ENCODE data around the gene MEI4. TPM values are rescaled to one million over a fixed set of nuclear protein-coding genes. Genes with fewer than 3 reads are reported as not detected.

MEI4 gene
- not detected for total RNA-seq

GRCh38 chr6:77652739-77653138, at the start of gene MEI4:
MEI4 (plus strand) TSS chr6:77653039; CDS start chr6:77690672, 37,633 bp downstream.
- H3K9me3 Mint-ChIP-seq, result no peaks in the 10 kb centered on the region
- no peak for DNase-seq
- H3K36me3 Mint-ChIP-seq (ENCODE audit: insufficient read depth), result no peaks in the 10 kb centered on the region
- ATAC-seq, result no peak
- H3K4me3 Mint-ChIP-seq, result no peak within 1 kb of the TSS
- H3K4me1 Mint-ChIP-seq (ENCODE audit: low read depth), result peaks cover 1% of the 10 kb centered on the region
- peaks cover 8% of the 10 kb centered on the region for H3K27me3 Mint-ChIP-seq (ENCODE audit: low read depth)

- H3K9me3 Mint-ChIP-seq, result peaks cover 15% of the 10 kb centered on the region
- H3K4me1 Mint-ChIP-seq (ENCODE audit: low read depth), result no peaks in the 10 kb centered on the region
- H3K27me3 Mint-ChIP-seq (ENCODE audit: low read depth), result no peaks in the 10 kb centered on the region
- H3K4me3 Mint-ChIP-seq, result no peak overlapping the region
- no peak for ATAC-seq
- DNase-seq, result no peak
- no peaks in the 10 kb centered on the region for H3K36me3 Mint-ChIP-seq (ENCODE audit: insufficient read depth)
Measured at GRCh38 chr6:77604476-77604875, 48.4 kb upstream of the MEI4 start.

- no peaks in the 10 kb centered on the region for H3K36me3 Mint-ChIP-seq (ENCODE audit: insufficient read depth)
- ATAC-seq (no peak), DNase-seq (no peak)
- H3K9me3 Mint-ChIP-seq, result peaks cover 8% of the 10 kb centered on the region
- no peaks in the 10 kb centered on the region for H3K4me1 Mint-ChIP-seq (ENCODE audit: low read depth)
- H3K27me3 Mint-ChIP-seq (ENCODE audit: low read depth), result no peaks in the 10 kb centered on the region
- H3K4me3 Mint-ChIP-seq, result no peak overlapping the region
Measured at GRCh38 chr6:77607004-77607403, 45.8 kb upstream of the MEI4 start.

GRCh38 chr6:77609106-77609505, 43.7 kb upstream of the MEI4 start:
- Mint-ChIP-seq H3K4me3 (no peak overlapping the region), H3K36me3 (ENCODE audit: insufficient read depth) (no peaks in the 10 kb centered on the region)
- ATAC-seq, result no peak

GRCh38 chr6:77619114-77619513, 33.7 kb upstream of the MEI4 start:
- no peaks in the 10 kb centered on the region for H3K9me3 Mint-ChIP-seq
- no peaks in the 10 kb centered on the region for H3K4me1 Mint-ChIP-seq (ENCODE audit: low read depth)
- H3K36me3 Mint-ChIP-seq (ENCODE audit: insufficient read depth), result no peaks in the 10 kb centered on the region
- H3K27me3 Mint-ChIP-seq (ENCODE audit: low read depth), result no peaks in the 10 kb centered on the region
- ATAC-seq (no peak), DNase-seq (no peak)
- no peak overlapping the region for H3K4me3 Mint-ChIP-seq

More at GRCh38 chr6:77609106-77609505, 43.7 kb upstream of the MEI4 start:
- Mint-ChIP-seq H3K9me3 (peaks cover 6% of the 10 kb centered on the region), H3K4me1 (ENCODE audit: low read depth) (no peaks in the 10 kb centered on the region), H3K27me3 (ENCODE audit: low read depth) (no peaks in the 10 kb centered on the region)
- no peak for DNase-seq

- Mint-ChIP-seq H3K4me1 (ENCODE audit: low read depth) (no peaks in the 10 kb centered on the region), H3K4me3 (no peak overlapping the region), H3K36me3 (ENCODE audit: insufficient read depth) (no peaks in the 10 kb centered on the region), H3K27me3 (ENCODE audit: low read depth) (no peaks in the 10 kb centered on the region), H3K9me3 (no peaks in the 10 kb centered on the region)
- DNase-seq (no peak), ATAC-seq (no peak)
Measured at GRCh38 chr6:77620278-77620882, 32.5 kb upstream of the MEI4 start.

- no peaks in the 10 kb centered on the region for H3K36me3 Mint-ChIP-seq (ENCODE audit: insufficient read depth)
- DNase-seq, result no peak
- no peaks in the 10 kb centered on the region for H3K4me1 Mint-ChIP-seq (ENCODE audit: low read depth)
- H3K4me3 Mint-ChIP-seq, result no peak overlapping the region
- ATAC-seq, result no peak
- peaks cover 8% of the 10 kb centered on the region for H3K9me3 Mint-ChIP-seq
- H3K27me3 Mint-ChIP-seq (ENCODE audit: low read depth), result no peaks in the 10 kb centered on the region
Measured at GRCh38 chr6:77624515-77624914, 28.3 kb upstream of the MEI4 start.

GRCh38 chr6:77626426-77626825, 26.4 kb upstream of the MEI4 start:
- H3K4me1 Mint-ChIP-seq (ENCODE audit: low read depth), result no peaks in the 10 kb centered on the region
- H3K9me3 Mint-ChIP-seq, result peaks cover 12% of the 10 kb centered on the region
- no peaks in the 10 kb centered on the region for H3K36me3 Mint-ChIP-seq (ENCODE audit: insufficient read depth)

GRCh38 chr6:77630014-77630413, 22.8 kb upstream of the MEI4 start:
- no peak overlapping the region for H3K4me3 Mint-ChIP-seq
- peaks cover 12% of the 10 kb centered on the region for H3K9me3 Mint-ChIP-seq
- no peak for ATAC-seq
- no peak for DNase-seq
- H3K36me3 Mint-ChIP-seq (ENCODE audit: insufficient read depth), result no peaks in the 10 kb centered on the region
- no peaks in the 10 kb centered on the region for H3K4me1 Mint-ChIP-seq (ENCODE audit: low read depth)
- no peaks in the 10 kb centered on the region for H3K27me3 Mint-ChIP-seq (ENCODE audit: low read depth)

More at GRCh38 chr6:77626426-77626825, 26.4 kb upstream of the MEI4 start:
- no peak overlapping the region for H3K4me3 Mint-ChIP-seq
- DNase-seq, result no peak
- H3K27me3 Mint-ChIP-seq (ENCODE audit: low read depth), result no peaks in the 10 kb centered on the region
- no peak for ATAC-seq

- Mint-ChIP-seq H3K27me3 (ENCODE audit: low read depth) (no peaks in the 10 kb centered on the region), H3K4me3 (no peak overlapping the region), H3K36me3 (ENCODE audit: insufficient read depth) (no peaks in the 10 kb centered on the region), H3K9me3 (peaks cover 4% of the 10 kb centered on the region), H3K4me1 (ENCODE audit: low read depth) (no peaks in the 10 kb centered on the region)
- DNase-seq (no peak), ATAC-seq (no peak)
Measured at GRCh38 chr6:77633471-77633870, 19.4 kb upstream of the MEI4 start.

GRCh38 chr6:77633993-77634715, 18.7 kb upstream of the MEI4 start:
- Mint-ChIP-seq H3K36me3 (ENCODE audit: insufficient read depth) (no peaks in the 10 kb centered on the region), H3K27me3 (ENCODE audit: low read depth) (no peaks in the 10 kb centered on the region), H3K9me3 (peaks cover 4% of the 10 kb centered on the region), H3K4me3 (no peak overlapping the region), H3K4me1 (ENCODE audit: low read depth) (no peaks in the 10 kb centered on the region)
- no peak for ATAC-seq
- DNase-seq, result no peak

- H3K4me3 Mint-ChIP-seq, result no peak overlapping the region
- H3K27me3 Mint-ChIP-seq (ENCODE audit: low read depth), result no peaks in the 10 kb centered on the region
- no peaks in the 10 kb centered on the region for H3K4me1 Mint-ChIP-seq (ENCODE audit: low read depth)
- no peaks in the 10 kb centered on the region for H3K36me3 Mint-ChIP-seq (ENCODE audit: insufficient read depth)
- no peaks in the 10 kb centered on the region for H3K9me3 Mint-ChIP-seq
- ATAC-seq (no peak), DNase-seq (no peak)
Measured at GRCh38 chr6:77638129-77638830, 14.6 kb upstream of the MEI4 start.

GRCh38 chr6:77644102-77644705, 8.6 kb upstream of the MEI4 start:
- Mint-ChIP-seq H3K36me3 (ENCODE audit: insufficient read depth) (no peaks in the 10 kb centered on the region), H3K9me3 (no peaks in the 10 kb centered on the region), H3K4me1 (ENCODE audit: low read depth) (no peaks in the 10 kb centered on the region), H3K27me3 (ENCODE audit: low read depth) (peaks cover 6% of the 10 kb centered on the region), H3K4me3 (no peak overlapping the region)
- no peak for ATAC-seq
- no peak for DNase-seq

GRCh38 chr6:77650098-77650663, 2.7 kb upstream of the MEI4 start:
- Mint-ChIP-seq H3K4me3 (peak overlapping the region; percentile 55), H3K4me1 (ENCODE audit: low read depth) (peaks cover 1% of the 10 kb centered on the region), H3K27me3 (ENCODE audit: low read depth) (peaks cover 8% of the 10 kb centered on the region), H3K36me3 (ENCODE audit: insufficient read depth) (no peaks in the 10 kb centered on the region), H3K9me3 (no peaks in the 10 kb centered on the region)
- DNase-seq (no peak), ATAC-seq (peak; percentile 28 to 57)

Data from activated T-cell treated with anti-CD3 and anti-CD28 coated beads, Interleukin-2, amount 50 U/mL, for 4 hours (primary cell).